Ishikawa (cell line): ENCODE measurements around the gene RAB22A.

Experiments used
- CEBPB ChIP-seq: IDR thresholded peaks from 2 replicates; pipeline ENCODE4 v1.6.1; 2012
- EGR1 ChIP-seq: IDR thresholded peaks from 2 replicates; pipeline ENCODE4 v1.6.1; 2012
- EP300 ChIP-seq: IDR thresholded peaks from 2 replicates; pipeline ENCODE4 v1.6.1; 2012; ENCODE audit warnings: borderline replicate concordance
- RAD21 ChIP-seq: IDR thresholded peaks from 2 replicates; pipeline ENCODE4 v1.6.1; 2012; ENCODE audit warnings: low read depth
- TAF1 ChIP-seq: IDR thresholded peaks from 2 replicates; pipeline ENCODE4 v1.6.1; 2012; ENCODE audit warnings: low read depth, mild to moderate bottlenecking
- YY1 ChIP-seq: IDR thresholded peaks from 2 replicates; pipeline ENCODE4 v1.6.1; 2012; ENCODE audit warnings: low read depth
- TF ChIP-seq, protein P1 (sequence below): IDR thresholded peaks from 2 replicates; pipeline ENCODE4 v1.6.1; 2012
- TF ChIP-seq, protein P2 (sequence below): IDR thresholded peaks from 2 replicates; pipeline ENCODE4 v1.6.1; 2012; ENCODE audit warnings: low read depth, mild to moderate bottlenecking

DNA sequence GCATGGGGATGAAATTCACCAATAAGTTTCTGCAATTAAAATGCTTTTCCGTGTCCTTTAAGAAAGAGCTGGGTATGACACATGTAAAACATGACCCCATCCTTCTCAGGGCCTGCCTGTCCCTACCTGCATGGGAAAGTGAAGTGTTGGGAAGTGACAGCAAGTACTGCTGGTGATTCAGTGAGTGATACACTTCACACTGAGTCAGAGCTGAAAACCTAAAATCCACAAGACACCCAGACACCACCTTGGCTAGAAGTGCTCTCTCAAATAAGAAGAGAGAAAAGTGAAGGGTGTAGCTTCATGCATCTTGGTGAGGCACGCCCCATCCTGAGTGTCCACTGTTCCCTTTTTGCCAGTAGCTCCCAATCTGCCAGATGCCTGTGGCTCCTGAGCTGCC is 3.3 kb downstream of the RAB22A start:
- TF ChIP-seq, protein P1, sequence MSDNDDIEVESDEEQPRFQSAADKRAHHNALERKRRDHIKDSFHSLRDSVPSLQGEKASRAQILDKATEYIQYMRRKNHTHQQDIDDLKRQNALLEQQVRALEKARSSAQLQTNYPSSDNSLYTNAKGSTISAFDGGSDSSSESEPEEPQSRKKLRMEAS: no peak
- TF ChIP-seq EP300 (no peak), RAD21 (no peak), EGR1 (no peak), YY1 (no peak), CEBPB (no peak), TAF1 (no peak)
- TF ChIP-seq, protein P2, sequence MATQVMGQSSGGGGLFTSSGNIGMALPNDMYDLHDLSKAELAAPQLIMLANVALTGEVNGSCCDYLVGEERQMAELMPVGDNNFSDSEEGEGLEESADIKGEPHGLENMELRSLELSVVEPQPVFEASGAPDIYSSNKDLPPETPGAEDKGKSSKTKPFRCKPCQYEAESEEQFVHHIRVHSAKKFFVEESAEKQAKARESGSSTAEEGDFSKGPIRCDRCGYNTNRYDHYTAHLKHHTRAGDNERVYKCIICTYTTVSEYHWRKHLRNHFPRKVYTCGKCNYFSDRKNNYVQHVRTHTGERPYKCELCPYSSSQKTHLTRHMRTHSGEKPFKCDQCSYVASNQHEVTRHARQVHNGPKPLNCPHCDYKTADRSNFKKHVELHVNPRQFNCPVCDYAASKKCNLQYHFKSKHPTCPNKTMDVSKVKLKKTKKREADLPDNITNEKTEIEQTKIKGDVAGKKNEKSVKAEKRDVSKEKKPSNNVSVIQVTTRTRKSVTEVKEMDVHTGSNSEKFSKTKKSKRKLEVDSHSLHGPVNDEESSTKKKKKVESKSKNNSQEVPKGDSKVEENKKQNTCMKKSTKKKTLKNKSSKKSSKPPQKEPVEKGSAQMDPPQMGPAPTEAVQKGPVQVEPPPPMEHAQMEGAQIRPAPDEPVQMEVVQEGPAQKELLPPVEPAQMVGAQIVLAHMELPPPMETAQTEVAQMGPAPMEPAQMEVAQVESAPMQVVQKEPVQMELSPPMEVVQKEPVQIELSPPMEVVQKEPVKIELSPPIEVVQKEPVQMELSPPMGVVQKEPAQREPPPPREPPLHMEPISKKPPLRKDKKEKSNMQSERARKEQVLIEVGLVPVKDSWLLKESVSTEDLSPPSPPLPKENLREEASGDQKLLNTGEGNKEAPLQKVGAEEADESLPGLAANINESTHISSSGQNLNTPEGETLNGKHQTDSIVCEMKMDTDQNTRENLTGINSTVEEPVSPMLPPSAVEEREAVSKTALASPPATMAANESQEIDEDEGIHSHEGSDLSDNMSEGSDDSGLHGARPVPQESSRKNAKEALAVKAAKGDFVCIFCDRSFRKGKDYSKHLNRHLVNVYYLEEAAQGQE: no peak
